Osteoblast (primary cell): ENCODE results near the gene ZNF692. TPM values are rescaled to one million over a fixed set of nuclear protein-coding genes. Genes with fewer than 3 reads are reported as not detected.
A peak's percentile ranks its signal among the peaks of the same experiment; 100 is the strongest.

Experiments
- DNase-seq: peaks from one replicate; pipeline ENCODE4 v3.0.0; 2011; ENCODE audit warnings: low spot score, mixed read lengths; ENCODE audit not compliant: insufficient read length; ENCODE audit errors: missing footprints
- H2AFZ ChIP-seq: 2 replicates; pipeline ENCODE4 v1.6.0; 2011; ENCODE audit warnings: mild to moderate bottlenecking, low read length
- H3K27ac ChIP-seq: 2 replicates; pipeline ENCODE4 v1.5.1; 2011; ENCODE audit warnings: mild to moderate bottlenecking, low read depth, low read length, moderate library complexity
- H3K27me3 ChIP-seq: 2 replicates; pipeline ENCODE4 v1.6.0; 2012; ENCODE audit warnings: mild to moderate bottlenecking, control low read depth, inconsistent platforms, low read length, moderate library complexity; ENCODE audit not compliant: insufficient read depth
- H3K36me3 ChIP-seq: 2 replicates; pipeline ENCODE4 v1.5.1; 2011; ENCODE audit warnings: mild to moderate bottlenecking, low read length, control low read depth, moderate library complexity; ENCODE audit not compliant: insufficient read depth
- H3K4me1 ChIP-seq: 2 replicates; pipeline ENCODE4 v1.5.1; 2011; ENCODE audit warnings: mild to moderate bottlenecking, low read length, control low read depth, moderate library complexity; ENCODE audit not compliant: insufficient read depth
- H3K4me2 ChIP-seq: 2 replicates; pipeline ENCODE4 v1.6.0; 2011; ENCODE audit warnings: mild to moderate bottlenecking, low read length; ENCODE audit not compliant: insufficient read depth
- H3K4me3 ChIP-seq: fragments of 200-600 bp; sonication (generic); 3 replicates; pipeline ENCODE4 v1.5.1; 2012; ENCODE audit warnings: mild to moderate bottlenecking, low read length, inconsistent platforms; ENCODE audit not compliant: insufficient read depth
- H3K79me2 ChIP-seq: 2 replicates; pipeline ENCODE4 v1.6.0; 2012; ENCODE audit warnings: mild to moderate bottlenecking, low read length, control low read depth, inconsistent platforms; ENCODE audit not compliant: insufficient read depth
- H3K9me3 ChIP-seq: 2 replicates; pipeline ENCODE4 v1.5.1; 2011; ENCODE audit warnings: low read depth, low read length, control low read depth
- H4K20me1 ChIP-seq: 2 replicates; pipeline ENCODE4 v1.6.0; 2012; ENCODE audit warnings: mild to moderate bottlenecking, low read length, control low read depth; ENCODE audit not compliant: insufficient read depth
- CTCF ChIP-seq: IDR thresholded peaks from 2 replicates; pipeline ENCODE4 v1.5.1; 2011; ENCODE audit warnings: mild to moderate bottlenecking, low read depth, low read length, moderate library complexity; ENCODE audit errors: extremely low read depth
- total RNA-seq: library from RNA; depleted of rRNA; stranded (reverse); fragments of >200 nt; gene quantifications from 2 replicates; pipeline ENCODE4 v1.2.3, GENCODE V29; 2012

ZNF692 gene
- total RNA-seq, 1 donor = 12.3 TPM

GRCh38 chr1:248858096-248858890, 592 bp downstream of the ZNF692 start:
- peak; percentile 20 for TF ChIP-seq CTCF
- H4K20me1 ChIP-seq = no peaks in the 10 kb centered on the region
- H2AFZ ChIP-seq = peak overlapping the region; percentile 90
- DNase-seq = peak; percentile 96
- peaks cover 16% of the 10 kb centered on the region for H3K79me2 ChIP-seq
- H3K36me3 ChIP-seq = peaks cover 24% of the 10 kb centered on the region
- peak overlapping the region; percentile 87 for H3K4me3 ChIP-seq
- H3K9me3 ChIP-seq = no peaks in the 10 kb centered on the region
- H3K27me3 ChIP-seq = no peaks in the 10 kb centered on the region
- H3K4me1 ChIP-seq = peaks cover 29% of the 10 kb centered on the region
- peak overlapping the region; percentile 99 for H3K4me2 ChIP-seq
- peak overlapping the region; percentile 75 for H3K27ac ChIP-seq

GRCh38 chr1:248857749-248858095, 1.2 kb downstream of the ZNF692 start:
- Histone ChIP-seq H2AFZ (peak overlapping the region; percentile 90), H3K4me2 (peak overlapping the region; percentile 99), H3K9me3 (no peaks in the 10 kb centered on the region), H3K79me2 (peaks cover 16% of the 10 kb centered on the region), H3K27ac (peak overlapping the region; percentile 75), H3K4me1 (peaks cover 25% of the 10 kb centered on the region), H3K27me3 (no peaks in the 10 kb centered on the region), H3K36me3 (peaks cover 25% of the 10 kb centered on the region), H3K4me3 (peak overlapping the region; percentile 87), H4K20me1 (no peaks in the 10 kb centered on the region)
- TF ChIP-seq CTCF = no peak
- no peak for DNase-seq

- peak; percentile 68 for DNase-seq
- H4K20me1 ChIP-seq = no peaks in the 10 kb centered on the region
- H2AFZ ChIP-seq = no peak overlapping the region
- H3K4me1 ChIP-seq = peaks cover 23% of the 10 kb centered on the region
- peaks cover 25% of the 10 kb centered on the region for H3K36me3 ChIP-seq
- TF ChIP-seq CTCF = no peak
- H3K9me3 ChIP-seq = no peaks in the 10 kb centered on the region
- H3K4me2 ChIP-seq = peak overlapping the region; percentile 99
- no peaks in the 10 kb centered on the region for H3K27me3 ChIP-seq
- peak overlapping the region; percentile 75 for H3K27ac ChIP-seq
- H3K79me2 ChIP-seq = peaks cover 16% of the 10 kb centered on the region
- H3K4me3 ChIP-seq = peak overlapping the region; percentile 87
These were observed 1.7 kb downstream of the ZNF692 start for GRCh38 chr1:248857201-248857600.

GRCh38 chr1:248856176-248856575, 2.7 kb downstream of the ZNF692 start:
- no peak for DNase-seq
- Histone ChIP-seq H3K27me3 (no peaks in the 10 kb centered on the region), H3K4me2 (no peak overlapping the region), H3K79me2 (peaks cover 16% of the 10 kb centered on the region), H3K27ac (no peak overlapping the region), H3K9me3 (no peaks in the 10 kb centered on the region), H3K4me1 (peaks cover 23% of the 10 kb centered on the region), H2AFZ (no peak overlapping the region), H3K4me3 (no peak overlapping the region), H4K20me1 (no peaks in the 10 kb centered on the region), H3K36me3 (peaks cover 29% of the 10 kb centered on the region)
- TF ChIP-seq CTCF = no peak
